Measurements from ENCODE around the gene GNGT2.

GNGT2 gene

DNA sequence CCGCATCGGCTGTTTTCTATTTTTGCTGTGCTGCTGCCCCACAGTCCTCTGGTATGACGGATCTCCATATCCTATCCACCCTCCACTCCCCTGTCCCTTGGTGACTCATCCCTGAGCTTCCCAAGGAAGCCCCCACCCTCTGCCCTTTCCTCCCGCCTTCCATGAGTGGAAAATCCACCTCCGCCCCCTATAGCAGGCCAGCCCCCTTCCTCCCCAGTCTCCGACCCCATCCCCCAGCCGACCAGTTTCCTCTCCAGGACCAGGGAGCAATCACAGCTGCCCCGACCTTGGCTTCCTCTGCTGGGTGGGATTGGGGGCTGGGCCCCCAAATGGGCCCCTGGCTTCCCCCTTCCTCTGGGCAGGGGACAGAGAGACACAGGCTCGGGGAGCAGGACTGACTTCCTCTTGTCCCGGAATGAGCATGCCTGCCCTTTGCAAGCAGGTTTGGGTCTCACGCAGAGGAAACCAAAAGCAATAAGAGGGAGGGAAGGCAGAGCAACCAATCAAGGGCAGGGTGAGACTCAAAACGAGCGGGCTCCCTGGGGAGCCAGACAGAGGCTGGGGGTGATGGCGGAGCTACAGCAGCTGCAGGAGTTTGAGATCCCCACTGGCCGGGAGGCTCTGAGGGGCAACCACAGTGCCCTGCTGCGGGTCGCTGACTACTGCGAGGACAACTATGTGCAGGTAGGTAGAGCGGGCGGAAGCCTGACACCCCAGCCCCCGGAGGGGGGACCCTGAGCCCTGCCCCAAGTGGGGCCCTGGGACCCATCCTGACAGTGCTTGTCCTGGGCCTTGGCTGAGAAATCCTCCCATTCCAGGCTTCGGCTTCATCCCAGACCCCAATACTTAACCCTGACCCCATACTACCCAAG, at the start of gene GNGT2, which contains the start of gene ABI3:
GNGT2 (minus strand) TSS at position 417 of the 872 bp plus-strand sequence. CDS start 3,152 bp downstream, outside the sequence.
ABI3 (plus strand) TSS at position 550 of the 872 bp plus-strand sequence; CDS start at position 568, 18 bp downstream.
- DNase-seq, result peak; percentile 64 to 73

DNA sequence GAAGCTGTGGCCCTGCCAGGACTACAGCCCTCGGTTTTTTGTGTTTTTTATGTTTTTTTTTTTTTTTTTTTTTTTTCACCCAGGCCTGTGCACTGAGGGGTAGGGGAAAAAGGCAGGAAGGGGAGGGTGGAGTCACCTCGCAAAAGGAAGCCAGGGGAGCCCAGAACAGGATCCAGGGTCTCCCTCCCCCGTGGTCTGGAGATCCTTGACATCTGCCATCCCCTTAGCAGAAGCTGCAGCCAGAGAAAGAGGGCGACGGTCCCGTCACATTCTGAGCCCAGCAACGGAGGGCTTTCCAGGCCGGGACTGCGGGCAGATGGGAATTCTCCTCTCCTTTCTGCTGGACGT, 49.3 kb upstream of the GNGT2 start:
- DNase-seq, result no peak

DNA sequence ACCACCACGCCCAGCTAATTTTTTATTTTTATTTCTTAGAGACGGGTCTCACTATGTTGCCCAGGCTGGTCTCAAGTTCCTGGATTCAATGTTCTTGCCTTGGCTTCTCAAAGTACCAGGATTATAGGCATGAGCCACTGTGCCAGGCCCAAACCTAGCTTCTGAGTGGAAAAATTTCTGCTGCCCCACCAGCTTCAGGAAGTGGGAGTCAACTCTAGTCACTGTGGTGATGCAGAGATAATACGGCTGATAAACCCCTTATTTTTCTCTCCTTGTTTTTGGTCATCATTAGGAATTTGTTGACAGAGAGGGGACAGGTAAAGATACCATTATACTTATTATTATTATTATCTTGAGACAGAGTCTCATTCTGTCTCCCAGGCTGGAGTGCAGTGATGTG, 48.0 kb upstream of the GNGT2 start:
- no peak for DNase-seq

DNA sequence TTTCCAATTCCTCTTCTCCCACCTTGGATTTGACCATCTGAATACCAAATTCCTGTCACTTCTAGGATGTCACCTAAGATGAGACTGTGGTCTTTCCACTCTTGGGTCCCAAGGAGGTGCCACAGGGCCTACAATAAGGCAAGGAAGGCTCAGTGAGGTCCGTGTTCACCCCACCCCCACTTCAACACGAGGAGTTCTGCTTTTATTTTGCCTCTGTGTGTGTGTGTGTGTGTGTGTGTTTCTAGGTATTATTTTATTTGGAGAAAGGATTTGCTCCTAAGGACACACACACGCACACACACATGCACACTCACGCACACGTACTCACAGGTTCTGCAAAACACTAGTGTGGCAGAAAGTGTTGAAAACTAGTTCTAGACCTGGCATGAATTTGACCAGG, 44.8 kb upstream of the GNGT2 start:
- DNase-seq, result no peak

DNA sequence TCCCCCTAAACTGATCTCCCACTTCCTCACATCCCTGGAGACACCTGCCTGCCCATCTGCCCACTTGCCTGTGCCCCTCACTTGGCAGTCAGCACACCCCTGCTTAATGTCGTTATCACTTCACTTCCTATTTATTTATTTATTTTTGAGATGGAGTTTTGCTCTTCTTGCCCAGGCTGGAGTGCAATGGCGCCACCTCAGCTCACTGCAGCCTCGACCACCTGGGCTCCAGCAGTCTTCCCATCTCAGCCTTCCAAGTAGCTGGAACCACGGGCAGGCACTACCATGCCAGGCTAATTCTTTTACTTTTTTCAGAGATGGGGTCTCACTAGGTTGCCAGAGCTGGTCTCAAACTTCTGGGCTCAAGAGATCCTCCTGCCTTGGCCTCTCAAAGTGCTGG, 43.7 kb upstream of the GNGT2 start:
- DNase-seq, result no peak

DNA sequence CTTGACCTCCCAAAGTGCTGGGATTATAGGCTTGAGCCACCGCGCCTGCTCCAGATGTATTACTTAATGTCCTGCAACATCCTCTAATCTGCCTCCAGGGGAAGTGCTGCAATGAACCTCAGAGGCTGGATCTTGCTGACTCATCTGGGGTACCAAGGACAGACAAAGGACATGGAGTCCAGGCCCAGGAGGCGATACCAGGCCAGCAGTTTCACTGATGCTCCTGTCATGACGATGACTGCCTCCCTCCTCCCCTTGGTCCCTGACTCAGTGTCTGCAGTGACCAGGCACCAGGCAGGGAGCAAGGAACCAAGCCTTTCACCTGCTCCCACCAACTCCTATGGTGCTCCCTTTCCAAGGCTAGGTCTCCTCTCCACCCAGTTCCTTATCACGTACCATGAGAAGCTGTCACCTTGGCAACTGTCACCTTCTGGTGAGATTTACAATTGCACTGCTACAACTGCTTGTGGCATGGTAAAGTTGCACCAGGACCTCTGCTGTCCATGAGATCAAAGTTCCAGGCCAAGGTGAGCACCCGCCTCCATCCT, 41.8 kb upstream of the GNGT2 start:
- DNase-seq, result peak in 1 of 2 donors; percentile 45

DNA sequence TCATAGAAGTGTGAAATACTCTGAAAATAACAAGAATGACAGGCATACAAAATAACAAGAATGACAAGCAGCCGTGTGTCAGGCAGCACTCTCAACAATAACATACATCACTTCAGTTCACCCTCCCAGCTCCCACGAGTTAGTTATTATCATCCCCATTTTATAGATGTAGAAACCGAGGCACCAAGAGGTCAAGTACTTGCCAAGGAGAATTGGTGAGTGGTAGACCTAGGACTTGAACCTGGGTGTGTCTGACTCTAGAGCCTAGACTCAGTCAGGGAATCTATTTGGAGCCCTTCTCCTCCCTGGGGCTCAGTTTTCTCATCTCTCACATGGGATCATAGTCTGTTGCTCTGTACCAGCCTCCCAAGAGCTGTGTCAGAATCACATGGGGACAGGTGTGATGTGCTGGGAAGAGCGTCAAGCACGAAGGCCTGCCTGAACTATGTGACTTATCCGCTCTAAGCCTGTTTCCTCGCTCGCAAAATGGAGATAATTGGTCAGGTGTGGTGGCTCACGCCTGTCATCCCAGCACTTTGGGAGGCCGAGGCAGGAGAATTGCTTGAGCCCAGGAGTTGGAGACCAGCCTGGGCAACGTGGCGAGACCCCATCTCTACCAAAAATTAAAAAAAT, 39.6 kb upstream of the GNGT2 start:
- DNase-seq, result no peak

DNA sequence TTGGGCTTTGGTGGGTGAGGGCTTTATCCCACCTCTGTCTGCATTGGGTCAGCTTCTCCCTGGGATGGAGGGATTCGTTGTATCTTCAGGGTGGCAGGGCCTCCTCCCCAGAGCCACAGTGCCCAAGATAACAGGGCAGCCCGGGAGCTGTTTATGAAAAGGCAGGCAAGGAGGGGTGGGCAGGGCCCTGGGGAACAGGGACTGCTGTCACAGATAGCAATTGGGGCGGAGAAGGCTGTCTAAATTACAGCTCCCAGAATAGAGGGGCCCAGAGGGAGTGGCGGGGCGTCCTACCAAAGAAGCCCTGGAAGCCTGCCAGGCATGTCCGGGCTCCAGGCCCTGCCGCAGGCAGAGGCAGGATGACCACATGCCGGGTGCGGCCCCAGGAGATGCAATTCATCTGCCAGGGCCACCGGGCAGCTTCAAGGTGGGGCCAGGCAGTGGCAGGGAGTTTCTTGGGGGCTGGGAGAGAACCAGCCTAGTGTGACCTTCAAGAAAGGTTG, 39.0 kb upstream of the GNGT2 start:
- DNase-seq, result no peak

DNA sequence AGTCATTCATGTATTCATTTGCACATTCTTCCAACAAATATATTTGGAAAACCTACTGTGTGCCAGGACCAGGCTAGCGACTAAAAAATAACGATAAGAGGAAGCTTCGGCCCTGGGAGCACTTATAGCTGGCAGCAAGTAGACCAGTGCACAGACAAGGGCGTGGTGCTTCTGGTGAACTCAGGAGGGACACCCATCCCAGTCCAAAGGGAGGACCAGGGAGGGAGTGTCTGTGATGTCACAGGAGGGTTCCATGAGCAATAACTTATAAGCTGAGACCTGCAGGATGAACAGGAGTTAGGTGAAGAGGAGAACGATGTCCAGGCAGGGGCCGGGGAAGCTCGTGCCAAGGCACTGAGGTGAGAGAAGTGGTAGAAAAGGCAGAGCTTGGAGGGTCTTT, 37.6 kb upstream of the GNGT2 start:
- DNase-seq, result no peak

DNA sequence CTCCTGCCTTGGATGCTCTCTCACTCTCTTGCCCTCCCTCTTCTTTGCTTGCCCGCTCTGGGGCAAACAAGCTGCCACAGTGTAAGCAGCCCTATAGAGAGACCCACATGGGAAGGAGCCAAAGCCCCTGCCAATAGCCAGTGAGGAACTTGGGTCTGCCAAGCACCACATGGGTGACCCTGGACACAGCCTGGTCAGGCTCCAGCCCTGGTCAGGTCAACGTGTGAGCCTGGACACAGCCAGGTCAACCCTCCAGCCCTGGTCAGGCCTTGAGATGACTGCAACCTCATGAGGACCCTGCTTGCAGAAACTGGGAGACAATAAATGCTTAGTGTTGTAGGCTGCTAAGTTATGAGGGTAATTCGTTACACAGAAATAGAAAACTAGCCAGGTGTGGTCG, 34.5 kb upstream of the GNGT2 start:
- no peak for DNase-seq

DNA sequence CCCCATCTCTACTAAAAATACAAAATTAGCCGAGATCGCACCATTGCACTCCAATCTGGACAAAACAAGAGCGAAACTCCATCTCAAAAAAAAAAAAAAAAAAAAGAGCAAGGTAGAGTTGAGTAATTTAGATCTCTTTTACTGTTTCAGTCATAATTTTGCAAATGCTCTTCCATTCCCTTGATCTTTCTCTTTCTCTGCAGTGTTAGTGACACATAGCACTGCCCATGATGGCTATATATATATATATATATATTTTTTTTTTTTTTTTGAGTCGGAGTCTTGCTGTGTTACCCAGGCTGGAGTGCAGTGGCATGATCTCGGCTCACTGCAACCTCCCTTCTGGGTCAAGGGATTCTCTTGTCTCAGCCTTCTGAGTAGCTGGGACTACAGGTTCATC, 32.4 kb upstream of the GNGT2 start:
- no peak for DNase-seq

DNA sequence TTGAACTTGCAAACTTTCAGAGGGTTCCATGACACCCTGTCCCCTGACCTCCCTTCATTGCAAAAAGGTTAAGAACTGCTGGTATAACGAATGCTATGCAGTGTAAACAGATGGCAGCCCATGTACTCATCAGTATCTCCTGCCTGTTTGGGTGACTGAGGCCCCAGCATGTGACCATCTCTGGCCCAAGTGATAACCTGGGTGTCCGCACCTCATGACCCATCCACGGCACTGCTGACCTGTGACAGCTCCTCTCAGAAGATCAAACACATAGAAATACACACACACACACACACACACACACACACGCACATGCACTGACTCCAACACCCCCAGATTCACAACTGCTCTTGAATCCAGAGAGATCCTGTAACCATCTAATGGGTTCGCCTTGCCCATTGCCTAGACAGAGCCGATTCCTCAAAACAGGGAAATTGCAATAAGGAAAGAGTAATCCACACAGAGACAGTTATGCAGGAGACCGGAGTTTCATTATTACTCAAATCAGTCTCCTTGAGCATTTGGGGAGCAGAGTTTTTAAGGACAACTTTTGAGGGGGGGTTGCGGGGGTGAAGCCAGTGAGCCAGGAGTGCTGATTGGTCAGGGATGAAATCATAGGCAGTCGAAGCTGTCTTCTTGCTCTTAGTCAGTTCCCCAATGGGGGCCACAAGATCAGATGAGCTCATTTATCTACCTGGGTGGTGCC, 31.5 kb upstream of the GNGT2 start:
- DNase-seq, result no peak

DNA sequence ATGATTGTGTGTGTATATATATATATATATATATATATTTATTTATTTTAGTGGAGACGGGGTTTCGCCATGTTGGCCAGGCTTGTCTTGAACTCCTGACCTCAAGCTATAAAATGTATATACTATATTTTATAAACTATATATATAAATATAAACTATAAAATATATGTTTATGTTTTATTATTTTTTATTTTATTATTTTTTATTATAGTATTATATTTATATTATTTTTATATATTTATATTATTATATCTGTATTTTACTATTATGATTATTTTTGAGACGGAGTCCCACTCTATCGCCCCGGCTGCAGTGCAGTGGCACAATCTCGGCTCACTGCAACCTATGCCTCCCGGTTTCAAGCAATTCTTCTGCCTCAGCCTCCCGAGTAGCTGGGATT, 30.7 kb upstream of the GNGT2 start:
- DNase-seq, result no peak

DNA sequence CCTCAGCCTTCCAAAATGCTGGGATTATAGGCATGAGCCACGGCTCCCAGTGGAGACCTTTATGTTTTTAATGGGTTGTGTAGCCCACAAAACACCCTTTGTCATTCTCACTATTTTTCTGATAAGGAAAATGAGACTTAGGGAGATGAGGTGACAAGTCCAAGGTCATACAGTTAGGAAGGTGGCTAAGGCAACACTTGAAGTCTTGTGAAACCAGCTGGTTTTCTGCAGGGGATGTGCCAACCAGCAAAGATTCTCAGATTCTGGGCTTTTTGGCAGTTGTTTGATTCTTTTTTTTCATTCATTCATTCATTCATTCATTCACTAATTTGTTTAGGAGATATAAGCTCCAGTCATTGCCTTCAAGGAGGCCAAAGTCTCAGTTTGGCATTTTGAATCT, 30.2 kb upstream of the GNGT2 start:
- DNase-seq, result no peak

DNA sequence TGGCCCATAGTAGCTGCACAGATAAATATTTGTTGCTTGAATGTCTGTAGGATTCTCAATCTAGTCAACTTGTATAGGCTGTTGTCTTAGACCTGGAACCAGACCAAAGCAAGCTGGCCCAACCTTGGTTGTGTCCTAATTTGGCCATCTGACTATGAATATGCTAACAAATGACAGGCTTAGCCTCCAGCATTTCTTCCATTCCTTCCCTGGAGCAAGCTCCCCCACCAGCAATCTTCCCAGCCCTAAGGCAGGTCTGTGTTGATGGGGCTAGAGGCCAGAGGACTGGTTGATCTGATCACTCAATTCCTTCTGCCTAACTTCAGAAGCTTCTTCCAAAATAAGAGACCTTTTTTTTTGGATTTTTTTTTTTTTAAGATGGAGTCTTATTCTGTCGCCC, 29.6 kb upstream of the GNGT2 start:
- DNase-seq, result no peak

DNA sequence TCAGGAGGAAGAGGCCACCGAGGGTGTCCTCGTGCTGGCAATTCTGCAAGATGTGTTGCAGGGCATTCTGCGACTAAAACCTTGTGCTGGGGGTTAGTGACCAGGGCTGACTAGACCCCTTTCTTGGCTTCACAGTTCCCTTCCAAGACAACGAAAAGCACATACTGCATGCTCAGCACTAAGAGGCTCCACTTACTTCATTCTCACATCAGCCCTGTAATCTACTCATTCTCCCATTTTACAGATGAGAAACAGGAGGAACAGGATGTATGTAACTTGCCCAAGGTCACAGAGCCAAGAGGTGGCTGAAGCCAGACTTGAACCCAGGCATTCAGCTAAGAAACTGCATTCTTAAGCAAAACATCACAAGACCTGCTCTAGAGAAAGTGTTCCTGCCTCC, 25.5 kb upstream of the GNGT2 start:
- no peak for DNase-seq

DNA sequence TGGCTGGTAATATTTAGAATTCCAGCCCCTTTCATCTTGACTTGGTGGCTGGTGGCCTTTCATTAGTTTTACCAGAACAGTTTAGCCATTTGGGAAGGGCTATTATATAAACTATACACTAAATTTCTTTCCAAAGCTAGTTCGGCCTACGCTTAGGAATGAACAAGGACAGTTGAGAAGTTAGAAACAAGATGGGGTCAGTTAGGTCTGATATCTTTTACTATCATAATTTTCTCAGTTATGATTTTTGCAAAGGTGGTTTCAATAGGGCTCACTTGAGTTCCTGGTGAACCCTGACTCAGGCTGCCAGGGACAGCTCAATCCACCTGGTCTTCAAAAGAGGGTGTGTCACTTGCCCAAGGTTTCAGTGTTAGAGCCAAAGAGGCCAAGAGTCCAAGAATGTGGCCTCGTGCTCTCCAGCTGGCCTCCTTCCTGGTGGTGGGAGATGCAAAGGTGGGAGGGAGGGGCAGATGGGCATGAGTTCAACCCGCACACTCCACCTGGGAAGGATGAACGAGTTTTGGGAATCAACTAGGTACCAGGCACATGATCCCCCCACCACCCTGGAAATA, 24.2 kb upstream of the GNGT2 start:
- DNase-seq, result no peak

DNA sequence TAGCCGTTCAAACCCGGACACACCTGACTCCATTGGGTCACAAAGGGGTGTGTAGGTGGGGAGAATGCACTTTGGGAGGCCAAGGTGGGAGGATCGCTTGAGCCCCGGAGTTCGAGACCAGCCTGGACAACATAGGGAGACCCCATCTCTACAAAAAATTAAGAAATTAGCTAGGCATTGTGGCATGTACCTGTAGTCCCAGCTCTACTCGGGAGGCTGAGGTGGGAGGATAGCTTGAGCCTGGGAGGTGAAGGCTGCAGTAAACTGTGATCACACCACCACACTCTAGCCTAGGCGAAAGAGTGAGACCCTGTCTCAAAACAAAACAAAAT, 21.2 kb upstream of the GNGT2 start:
- DNase-seq, result no peak

DNA sequence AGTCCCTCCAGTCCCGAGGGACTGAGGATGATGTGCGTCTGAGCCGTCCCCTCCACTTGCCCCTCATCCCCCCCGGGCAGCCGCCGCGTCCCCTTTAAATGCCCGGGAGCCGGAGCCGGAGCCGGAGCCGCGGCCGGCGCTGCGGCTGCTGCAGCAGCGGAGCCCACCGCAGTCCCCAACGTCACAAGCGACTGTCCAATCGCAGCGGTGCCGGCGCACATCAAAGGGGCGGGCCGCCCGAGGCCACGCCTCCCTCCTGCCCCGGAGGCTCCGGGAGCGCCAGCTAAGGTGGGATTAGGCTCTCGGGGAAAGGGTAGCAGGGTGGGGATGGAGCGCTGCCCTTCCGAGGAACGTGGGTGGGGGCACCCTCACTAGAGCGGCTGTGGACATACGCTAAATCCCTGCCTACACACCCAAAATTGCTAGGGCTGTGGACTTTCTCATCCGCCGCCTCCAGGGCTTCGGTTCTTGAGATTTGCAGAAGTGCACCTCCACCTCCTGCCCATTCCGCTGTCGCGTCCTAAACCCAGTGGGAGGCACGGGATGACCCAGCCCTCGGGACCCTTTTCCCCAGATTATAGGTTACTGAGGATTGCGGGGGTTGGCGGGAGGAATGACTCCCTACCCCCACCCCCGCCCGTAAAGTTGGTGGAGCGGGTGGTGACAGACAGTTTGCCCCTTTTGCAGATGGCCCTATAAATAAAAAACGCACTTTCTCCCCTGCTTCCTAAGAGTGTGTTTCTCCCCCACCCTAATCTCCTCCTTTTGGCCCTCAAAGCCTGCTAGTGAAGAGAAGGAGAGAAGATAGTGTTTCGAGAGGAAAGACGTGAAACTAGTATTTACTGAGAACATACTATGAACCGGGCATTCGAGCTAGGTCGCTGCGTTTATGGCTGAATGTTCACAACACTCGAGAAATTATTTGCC, 20.5 kb upstream of the GNGT2 start, which contains the start of gene PHOSPHO1:
PHOSPHO1 (minus strand) TSS at position 152 of the 927 bp plus-strand sequence. CDS start 4,096 bp downstream, outside the sequence.
- peak; percentile 86 to 89 for DNase-seq

DNA sequence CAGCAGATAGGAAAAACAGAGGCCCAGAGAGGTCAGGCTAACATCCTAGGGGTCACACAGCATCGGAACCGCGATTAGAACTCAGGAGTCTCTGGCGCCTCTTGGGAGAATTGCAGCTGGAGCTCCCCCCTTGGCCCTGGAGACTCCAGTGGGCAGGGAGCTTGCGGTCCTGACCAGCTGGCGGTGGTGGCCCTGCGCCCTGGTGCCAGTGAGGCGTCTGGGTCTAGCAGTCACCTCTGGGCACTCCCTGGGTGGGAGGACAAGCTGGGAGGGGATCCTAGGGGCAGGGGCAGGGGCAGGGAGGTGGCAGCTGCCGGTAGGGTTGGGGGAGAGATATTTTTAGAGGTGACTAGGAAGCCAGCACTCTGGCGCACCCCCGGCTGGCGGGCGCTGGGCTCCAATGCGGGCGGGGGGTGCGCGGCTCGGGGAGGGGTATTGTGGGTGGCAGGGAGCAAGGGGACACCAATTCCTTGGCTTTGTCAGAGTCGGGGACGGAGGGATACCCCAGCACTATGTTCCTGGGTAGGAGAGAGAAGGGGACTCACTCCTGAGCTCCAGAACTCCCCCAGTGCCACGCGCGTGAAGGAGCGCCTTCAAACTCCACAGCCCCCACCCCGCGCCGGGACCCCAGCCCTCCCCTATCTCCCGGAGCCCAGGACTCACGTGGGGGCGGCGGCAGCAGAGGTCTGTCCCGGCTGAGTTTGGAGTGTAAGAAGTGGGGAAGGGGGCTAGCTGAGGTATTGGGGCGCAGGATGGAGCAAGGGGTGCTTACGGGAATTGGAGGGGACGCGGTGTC, 19.6 kb upstream of the GNGT2 start:
- DNase-seq, result no peak

Data from CD4-positive, alpha-beta T cell treated with Interferon alpha-2 for 1 hour (primary cell).